GM21619 (cell line): ENCODE results near the gene IQSEC1.

Experiments
- ATAC-seq: cut with Tn5 transposase; IDR thresholded peaks from one replicate; pipeline ENCODE4 v1.9.1; 2021; ENCODE audit not compliant: unreplicated experiment

Gene IQSEC1

DNA sequence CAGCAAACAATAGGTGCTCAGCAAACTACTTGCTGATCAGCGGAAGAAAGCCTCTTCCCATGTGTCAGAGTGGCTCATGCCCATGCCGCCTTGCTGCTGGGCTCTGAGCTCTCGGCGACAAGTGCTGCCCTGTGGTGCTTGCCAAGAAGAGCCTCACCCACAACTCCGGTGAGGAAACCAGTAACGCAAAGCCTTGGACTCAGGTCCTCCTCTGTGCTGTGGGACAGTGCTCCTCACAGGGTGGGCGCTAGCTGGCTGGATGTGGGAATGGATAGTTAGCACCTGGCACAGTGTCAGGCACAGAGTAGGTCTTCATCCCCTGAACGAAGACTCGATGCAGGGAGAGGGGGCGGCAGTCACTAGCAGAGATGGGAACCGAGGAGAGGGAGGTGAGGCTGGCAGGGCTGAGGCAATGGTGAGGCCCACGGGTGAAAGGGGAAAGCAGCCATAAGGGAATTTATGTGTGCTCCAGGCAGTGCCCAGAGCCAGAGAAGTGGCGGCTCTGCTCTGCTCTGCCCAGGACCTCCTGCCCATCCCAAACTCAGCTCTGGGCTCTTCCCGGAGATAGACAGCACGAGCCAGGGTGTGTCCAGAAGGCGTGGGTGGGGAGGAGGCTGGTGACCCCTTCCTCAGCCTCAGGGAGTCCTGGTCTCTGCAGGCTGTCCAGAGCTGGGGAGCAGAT lies 55.7 kb downstream of the IQSEC1 start:
- no peak for ATAC-seq

DNA sequence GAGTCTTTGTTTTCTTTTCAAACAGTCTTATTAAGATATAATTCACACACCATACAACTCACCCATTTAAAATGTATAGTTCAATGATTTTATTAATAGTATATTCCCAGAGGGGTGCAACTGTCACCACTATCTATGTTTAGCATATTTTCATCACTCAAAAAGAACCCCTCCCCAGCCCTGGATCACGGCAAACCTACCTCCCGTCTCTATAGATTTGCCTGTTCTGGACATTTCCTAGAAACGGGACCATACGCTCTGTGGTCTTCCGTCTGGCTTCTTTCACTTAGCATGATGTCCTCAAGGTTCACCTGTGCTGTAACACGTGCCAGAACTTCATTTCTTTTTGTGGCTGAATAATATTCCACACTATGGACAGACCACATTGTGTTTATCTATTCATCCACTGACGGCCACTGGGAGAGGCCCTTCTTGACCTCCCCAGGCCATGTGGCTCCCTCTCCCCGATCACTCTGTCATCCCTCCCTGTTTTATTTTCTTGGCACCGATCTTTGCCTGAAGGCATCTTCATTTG lies 56.4 kb downstream of the IQSEC1 start:
- ATAC-seq: no peak

DNA sequence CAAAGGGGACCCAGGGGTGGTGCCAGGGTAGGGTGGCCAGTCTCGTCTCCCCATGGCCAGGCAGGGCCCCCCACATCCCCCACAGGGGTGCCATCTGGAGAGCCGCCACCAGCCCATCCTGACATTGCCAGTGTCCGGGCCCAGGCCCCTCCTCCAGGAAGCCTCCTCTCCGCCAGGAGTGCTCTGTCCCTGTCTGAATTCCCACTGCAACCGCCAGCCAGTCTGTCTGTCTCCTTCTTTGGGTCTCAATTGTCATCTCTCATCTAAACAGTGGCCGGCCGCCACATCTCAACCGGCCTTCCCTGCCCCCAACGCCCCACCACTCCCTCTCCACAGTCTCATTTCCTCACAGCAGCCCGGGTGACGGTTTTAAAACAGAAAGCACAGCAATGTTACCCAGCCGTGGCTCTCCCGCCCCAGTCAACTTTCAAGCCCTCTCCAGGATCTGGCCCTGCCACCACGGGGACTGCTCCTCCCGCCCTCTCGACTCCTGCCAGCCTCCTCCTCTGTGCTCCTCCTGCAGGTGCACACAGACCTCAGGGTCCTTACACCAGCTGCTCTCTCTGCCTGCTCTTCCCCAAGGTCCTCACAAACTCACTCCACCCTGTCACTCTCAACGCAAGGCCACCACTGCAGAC lies 57.0 kb downstream of the IQSEC1 start:
- peak; percentile 31 for ATAC-seq

DNA sequence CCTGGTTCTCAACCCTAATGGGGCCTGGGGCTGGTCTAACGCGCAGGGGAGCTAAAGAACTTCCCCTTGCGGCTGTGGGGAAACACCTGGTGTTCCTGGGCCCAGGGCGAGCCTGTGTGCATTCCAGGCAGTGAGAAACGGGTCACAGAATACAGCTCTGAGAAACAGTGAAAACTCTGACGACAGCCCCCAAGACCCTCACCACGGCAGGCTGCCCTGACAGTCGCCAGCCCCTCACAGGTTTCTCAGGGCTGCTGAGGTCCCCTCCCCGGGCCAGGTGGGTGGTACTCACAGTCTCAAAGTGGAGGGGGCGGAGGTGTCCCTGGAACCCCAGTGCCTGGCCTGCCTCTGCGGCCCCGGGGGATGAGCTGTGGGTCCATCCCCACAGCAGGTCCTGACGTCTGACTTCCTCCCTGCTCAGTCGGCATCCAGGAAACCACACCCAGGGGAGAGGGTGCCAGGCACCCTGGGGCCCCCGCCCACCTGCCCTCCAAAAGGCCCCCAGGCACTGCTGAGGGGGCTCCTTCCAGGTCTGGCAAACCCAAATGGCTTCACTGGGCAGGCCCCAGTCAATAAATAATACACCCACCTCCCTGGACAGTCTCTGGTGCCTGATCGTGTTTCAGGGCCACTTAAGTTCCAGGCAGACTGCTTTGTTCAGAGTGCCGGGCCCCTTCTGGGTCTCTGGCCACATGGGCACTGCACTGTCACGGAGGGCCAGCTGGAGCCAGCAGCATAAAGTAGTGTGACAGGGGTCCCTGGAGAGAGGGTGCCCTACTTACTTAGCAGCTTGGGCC lies 57.7 kb downstream of the IQSEC1 start:
- peak; percentile 16 for ATAC-seq

DNA sequence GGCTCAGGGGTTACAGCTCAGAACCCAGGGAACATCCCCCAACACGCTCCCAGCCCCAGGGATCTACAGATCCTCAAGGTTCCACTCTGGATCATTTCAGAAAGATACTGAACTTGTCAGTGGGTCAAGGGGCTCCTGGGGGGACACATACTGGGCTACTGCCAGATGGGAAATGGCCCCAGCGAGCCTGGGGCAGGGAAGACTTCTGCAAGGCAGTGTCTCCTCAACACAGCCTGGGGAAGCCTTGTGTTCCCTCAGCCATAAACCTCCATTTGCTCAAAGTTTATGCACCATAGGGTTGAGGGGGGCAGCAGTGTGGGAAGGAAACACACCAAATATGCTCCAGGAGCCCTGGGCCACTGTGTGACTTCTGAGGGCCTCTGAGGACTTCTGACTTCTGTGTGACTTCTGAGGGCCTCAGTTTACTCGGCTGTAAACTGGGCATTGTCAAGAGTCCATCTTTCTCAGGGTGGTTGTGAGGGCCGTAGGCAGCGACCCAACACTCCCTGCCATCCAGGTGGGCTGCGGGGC lies 58.4 kb downstream of the IQSEC1 start:
- no peak for ATAC-seq

DNA sequence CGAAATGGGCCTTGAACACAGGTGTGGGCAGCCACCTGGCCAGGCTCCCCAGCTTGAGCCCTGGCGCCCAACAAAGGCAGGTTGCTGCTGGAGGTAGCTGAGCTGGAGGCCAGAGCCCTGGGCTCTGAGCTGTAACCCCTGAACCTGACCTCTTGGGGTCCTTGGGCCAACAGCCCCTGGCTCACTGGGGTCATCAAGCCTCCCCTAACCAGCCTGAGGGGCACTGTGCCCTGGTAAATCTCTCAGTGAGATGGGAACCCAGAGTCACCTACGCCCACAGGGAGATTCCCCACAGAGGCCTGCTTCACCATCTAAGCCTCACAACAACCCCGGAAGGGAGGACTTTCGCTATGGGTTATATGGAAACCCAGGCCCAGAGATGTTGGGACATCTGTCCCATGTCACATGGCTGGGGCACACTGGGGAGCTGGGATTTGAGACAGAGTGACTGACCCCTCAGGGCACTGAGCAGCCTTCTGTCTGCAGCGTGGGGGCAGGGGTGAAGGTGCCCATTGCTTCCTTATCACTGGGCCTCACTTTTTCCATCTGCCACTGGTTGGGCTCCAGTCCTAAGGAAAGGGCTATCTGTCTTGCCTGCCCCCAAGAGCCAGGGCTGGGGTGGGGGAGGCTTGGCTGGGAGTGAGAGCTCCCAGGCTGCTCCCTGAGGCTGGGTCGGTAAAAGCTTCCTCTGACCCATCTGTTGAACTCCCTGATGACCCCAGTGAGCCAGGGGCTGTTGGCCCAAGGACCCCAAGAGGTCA lies 59.1 kb downstream of the IQSEC1 start:
- ATAC-seq: no peak

DNA sequence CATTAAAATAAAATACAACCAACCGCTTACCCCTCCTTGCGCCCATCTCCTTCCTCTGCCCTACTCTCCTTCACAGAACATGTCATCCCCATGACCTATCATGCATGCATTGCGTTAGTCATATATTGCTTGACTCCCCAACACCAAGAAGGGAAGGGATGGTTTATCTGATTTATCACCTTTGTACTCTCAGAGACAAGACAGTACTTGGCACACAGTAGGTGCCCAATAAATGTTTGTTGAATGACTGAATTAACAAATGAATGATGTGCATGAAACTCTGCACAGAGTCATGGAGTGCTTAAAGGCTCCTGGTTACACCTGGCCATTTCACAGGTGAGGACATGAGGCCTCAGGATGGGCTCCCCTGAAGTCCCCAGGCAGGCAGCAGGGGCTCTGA lies 59.7 kb downstream of the IQSEC1 start:
- no peak for ATAC-seq

DNA sequence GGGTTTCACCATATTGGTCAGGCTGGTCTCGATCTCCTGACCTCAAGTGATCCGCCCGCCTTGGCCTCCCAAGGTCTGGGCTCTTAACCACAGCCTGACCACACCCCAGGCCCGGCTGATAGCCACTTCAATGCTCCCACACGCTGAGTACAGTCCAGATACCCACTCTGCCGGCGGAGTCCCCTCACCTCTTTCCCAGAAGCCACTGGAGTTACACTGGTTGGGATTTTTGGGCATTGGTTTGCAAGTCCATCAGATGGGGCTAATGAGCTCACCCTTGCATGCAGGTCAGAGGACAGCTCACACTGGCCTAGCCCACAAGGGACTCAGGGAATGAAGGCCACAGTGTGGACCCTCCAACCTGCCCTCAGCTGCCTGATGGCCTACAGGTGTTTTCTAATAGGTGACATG lies 60.1 kb downstream of the IQSEC1 start:
- ATAC-seq: no peak

DNA sequence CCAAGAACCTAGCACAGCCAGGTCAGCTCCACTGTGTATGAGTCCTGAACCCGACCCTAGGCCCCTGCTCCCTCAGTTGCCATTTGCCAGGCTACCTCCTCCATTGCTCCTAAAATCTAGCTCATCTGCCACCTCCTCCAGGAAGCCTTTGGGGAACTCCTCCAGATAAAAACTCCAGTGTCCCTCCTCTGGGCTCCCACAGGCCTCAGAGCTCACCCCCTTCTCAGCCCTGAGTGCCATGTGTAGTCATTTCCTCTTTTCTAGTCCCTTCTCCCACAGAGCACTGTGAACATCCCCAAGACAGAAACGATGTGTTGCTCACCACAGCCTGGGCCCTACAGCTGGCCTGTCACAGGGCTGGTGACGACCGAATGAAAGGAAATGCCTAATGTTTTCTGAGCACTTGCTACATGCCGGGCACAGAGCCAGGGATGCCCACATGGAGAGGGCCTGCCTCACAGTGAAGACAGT lies 61.0 kb downstream of the IQSEC1 start:
- no peak for ATAC-seq

DNA sequence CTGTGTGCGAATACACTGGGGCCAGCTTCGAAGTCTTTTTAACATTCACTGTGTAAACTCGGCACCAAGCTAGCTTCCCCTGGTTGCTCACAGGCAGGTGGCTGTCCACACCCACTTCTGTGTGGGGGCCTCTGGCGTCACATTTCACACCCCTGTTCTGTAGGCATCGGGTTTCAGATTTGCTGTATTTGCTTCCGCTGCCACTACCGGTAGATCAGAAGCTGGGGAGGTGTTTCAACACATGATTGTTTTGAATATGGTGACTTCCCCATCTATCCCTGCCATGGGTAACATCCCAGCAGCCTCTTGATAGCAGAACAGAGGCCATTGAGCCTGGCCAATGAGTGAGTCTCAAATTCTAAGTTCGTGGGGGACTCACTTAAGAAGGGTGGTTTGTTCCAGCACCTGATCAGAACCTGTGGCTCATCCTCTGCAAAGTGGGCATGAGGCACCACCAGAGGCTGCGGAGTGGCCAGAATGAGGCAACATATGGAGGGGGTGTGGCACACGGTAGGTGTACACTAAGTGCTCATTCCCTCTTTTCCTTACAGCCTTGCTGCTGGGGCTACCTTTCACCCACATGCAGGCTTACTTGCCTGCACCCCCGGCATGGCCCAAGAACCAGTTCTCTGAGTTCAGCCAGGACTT lies 61.5 kb downstream of the IQSEC1 start:
- ATAC-seq: peak; percentile 44

DNA sequence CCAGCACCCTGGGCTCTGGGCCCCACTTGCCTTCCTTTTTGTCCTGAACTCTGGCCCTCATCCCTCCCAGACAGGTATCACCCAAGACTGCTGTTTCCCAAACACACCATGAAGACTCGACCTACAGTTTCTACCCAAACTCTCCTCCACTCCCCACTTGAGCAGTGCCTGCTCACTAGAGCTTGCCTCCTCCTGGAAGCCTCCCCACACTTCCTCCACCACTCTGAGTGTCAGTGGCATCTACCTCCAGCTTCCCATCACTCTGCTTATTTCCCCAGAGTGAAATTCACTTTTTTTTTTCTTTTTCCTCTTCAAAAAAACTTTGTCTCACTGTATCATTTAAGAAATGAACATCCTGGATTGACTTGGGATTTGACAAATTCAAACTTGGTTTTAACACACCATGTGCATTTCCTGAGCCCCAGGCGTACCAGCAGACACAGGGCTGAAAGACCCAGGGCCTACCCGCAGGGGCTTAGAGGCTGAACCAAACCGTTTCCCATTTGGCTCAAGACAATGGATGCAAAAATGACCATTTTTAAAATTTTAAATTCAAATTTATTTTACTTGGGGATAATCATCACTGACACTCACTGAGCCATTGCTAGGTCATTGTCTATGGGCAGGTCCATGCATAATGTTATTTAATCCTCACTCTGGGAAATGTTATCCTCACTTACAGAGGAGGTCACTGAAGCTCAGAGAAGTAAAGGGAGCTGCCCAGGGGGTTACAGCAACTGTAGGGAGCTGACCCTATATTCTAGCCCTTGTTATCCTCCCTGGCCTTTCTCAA lies 62.3 kb downstream of the IQSEC1 start:
- no peak for ATAC-seq

DNA sequence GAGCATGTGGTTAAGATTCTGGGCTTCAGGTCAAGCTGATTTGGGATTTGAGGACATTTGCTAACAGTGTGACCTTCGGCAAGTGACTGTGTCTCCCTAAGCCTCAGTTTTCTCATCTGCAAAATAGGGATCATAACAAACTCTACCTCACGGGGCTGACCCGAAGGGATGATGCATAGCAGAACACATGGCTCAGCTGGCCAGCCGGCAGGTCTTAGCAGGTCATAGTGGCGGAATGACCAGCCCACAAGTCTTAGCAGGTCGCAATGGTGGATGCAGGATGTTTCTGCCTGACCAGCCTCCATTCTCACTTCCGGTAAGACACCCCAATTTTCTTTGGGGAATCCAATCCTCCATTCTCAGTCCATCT lies 63.3 kb downstream of the IQSEC1 start:
- ATAC-seq: no peak

DNA sequence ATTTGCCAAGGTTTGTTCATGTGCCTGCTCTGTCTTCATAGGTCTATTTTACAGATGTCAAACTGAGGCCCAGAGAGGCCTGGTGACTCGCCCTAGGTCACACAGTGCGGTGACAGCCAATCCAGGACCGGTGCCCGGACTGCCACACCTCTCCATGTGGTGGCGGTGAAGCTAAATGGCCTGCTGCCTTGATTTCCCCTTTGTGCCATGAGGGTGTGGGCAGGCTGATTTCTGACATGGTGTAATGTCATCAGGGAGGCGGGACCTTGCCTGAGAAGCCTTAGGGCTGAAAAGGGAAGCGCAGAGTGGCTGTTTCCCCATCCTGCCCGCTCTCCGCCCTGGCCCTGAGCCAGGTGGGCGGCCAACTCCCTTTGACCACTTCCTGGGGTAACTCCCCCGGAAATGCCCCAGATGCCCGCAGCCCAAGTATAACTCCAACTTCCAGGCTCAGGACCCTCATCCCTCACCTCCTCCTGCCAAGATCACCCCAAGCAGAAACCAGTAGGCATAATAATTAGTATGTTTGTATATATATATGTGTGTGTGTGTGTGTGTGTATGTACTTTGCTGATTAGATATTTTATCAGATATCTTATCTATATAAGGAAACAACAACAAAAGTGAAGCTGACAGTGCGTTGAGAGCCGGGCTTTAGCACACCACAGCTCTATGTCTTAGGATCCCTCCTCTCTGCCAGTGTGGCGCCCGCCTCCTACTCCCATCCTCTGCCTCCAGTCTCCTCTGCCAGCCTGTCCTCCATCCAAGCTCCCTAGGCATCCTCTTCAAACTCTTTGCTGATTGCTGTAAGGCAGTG lies 63.9 kb downstream of the IQSEC1 start:
- ATAC-seq: no peak

DNA sequence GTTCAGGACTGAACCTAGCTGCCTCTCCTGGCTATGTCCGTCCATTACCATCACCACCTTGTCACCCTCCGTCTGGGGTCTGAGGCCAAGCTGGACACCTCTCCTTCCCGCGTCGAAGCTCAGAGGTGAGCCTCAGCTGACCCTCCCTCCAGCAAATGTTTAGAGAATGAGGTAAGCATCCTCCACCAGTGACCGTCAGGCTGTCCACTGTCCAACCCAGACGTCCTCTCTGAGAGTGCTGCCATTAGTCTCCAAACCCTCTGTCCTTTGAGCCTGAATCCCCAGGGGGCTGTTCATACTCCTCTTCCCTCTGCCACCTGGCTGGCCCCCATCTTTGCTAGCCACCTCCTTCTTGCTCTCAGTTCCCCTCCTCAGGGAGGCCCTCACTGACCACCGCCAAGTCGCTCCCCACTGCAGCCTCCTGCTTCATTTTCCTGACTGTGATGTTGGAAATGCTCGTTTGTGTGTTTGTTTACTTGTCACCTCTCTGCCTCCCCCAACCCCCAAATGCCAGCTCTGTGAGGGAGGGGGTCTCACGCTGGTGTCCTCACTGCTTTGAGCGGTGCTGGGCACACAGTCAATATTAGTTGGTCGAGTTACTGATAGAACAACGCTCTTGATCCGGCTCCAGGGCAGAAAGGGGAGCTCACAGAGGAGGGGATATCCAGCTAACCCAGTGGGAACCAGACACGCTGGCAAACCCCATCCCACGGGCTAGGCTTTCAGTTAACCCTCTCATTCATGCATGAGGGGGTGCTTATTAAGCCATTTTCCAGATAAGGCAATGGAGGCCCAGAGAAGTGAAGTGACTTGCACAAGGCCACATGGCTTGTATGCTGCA lies 64.9 kb downstream of the IQSEC1 start:
- ATAC-seq: no peak

DNA sequence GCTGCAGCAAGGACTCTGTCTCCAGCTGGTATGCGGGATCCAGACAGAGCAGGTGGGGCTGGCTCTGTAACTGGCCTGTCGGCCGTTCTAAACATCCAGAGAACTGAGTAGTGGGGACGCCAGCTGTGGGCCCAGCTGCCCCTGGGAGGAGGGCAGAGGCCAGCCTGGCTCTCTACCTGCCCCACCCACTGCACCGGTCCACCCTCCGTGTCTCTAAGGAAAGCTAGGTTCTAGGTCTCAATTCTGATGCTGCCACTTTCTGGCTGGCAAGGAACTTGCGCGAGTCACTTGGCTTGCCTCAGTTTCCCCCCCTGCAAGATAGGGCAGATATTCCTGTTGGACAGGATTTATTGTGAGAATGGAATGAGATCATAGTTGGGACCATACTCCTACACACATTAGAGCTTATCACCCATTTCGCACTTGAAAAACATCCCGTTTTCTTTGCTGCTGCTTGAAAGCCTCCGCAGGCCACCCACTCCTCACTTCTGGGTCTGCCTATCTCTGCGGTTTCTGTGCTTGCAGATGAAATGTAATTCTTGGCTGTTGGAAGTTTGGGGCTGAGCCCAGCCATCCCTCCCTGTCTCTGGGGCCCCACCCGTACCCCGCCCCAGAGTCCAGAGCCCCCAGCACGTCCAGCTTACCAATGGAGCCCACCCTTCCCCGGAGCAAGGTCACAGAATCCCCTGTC lies 65.8 kb downstream of the IQSEC1 start:
- ATAC-seq: no peak

DNA sequence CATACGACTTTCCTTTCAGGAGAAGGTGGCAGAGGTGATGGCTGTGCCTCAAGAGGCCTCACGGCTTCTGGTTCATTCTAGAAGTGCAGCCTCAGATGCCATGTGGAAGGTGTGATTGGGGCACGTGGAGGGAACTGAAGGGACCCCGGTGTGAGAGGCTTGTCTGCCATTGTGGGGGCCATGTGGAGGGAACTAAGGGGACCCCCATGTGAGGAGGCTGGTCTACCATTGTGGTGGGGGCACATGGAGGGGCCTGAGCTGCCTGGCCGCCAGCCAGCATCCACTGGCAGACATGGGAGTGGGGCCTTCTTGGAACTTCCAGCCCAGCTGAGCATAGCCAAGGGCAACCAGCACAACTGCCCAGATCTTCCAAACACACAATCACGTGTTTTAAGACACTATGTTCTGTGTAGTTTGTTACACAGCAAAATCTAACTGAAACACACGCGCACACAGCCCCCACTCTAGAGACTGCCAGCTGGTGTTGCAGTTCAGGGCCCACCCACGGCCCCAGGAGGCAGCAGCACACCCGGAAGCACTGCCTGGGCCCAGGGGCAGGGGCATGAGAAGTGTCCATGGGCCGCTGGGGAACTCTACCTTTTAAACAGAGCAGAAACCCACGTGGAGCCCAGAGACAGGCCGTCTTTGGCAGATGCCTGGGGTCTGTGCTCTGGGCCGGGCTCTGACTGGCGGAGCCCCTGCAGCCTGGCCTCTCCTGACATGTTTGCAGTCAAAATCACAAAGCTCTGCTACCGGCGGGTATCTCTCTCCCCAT lies 66.8 kb downstream of the IQSEC1 start:
- no peak for ATAC-seq
